Brain microvascular endothelial cell (primary cell): ENCODE data around the gene BMI1.

Source experiments
- DNase-seq: peaks from one replicate; pipeline ENCODE4 v3.0.0-alpha.2; 2020
- H3K27ac ChIP-seq: fragments of 250-450 bp; sonication (Bioruptor Pico); 2 replicates; pipeline ENCODE4 v1.5.1; 2020; ENCODE audit warnings: mild to moderate bottlenecking, moderate library complexity
- H3K27me3 ChIP-seq: fragments of 250-450 bp; sonication (Bioruptor Pico); replicated peaks from 2 replicates; pipeline ENCODE4 v1.5.1; 2020; ENCODE audit warnings: mild to moderate bottlenecking
- H3K36me3 ChIP-seq: fragments of 250-450 bp; sonication (Bioruptor Pico); replicated peaks from 2 replicates; pipeline ENCODE4 v1.5.1; 2020; ENCODE audit warnings: mild to moderate bottlenecking
- H3K4me3 ChIP-seq: 2 replicates; pipeline ENCODE4 v1.5.1; 2011; ENCODE audit warnings: low read depth, mild to moderate bottlenecking, control low read depth, low read length, moderate library complexity
- CTCF ChIP-seq: IDR thresholded peaks from 2 replicates; pipeline ENCODE4 v1.5.1; 2011; ENCODE audit warnings: low read depth, mild to moderate bottlenecking, moderate library complexity, low read length, control low read depth, inconsistent platforms; ENCODE audit errors: missing control alignments
- in situ Hi-C: cut with HindIII; loops from 2 replicates; pipeline ENCODE4 v1.10.0; 2017; ENCODE audit warnings: low sequenced_read_pairs, low pct_ligation_motif_present

BMI1 gene

DNA sequence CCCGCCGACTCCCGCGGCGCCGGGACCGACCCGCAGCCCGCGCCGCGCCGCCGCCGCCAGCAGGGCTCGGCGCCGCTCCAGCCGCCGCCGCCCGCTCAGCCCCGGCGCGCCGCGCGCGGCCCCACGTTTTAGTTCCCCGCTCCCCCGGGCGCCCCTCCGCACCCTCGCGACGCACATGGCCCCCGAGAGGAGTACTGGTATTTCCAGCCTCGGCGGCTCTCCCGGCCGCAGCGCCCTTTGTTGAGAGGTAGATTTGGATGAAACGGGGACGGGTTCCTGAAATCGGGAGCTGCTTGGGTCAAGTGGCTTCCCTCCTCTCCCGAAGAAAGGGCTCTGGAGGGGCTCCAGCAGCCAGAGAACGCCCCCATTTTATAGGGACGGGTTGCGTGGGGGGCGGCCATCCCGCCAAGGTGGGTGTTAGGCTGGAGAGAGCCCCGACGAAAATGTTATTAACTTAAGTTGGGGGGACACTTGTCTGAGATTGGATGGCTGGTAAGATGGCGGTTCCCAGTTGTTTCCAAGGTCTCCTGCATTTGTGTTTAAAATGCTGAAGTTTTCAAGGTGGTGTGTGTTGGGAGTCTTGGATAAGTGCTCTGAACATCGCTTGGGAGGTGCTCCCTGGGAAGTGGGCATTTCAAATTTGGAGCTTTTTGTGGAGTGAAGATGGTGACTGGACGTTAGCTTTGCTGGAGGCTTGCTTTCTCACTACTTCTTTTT is 1.2 kb downstream of the BMI1 start:
- H3K27ac ChIP-seq = no peak overlapping the region

GRCh38 chr10:22322641-22323160 is 1.8 kb downstream of the BMI1 start:
- H3K27me3 ChIP-seq = peaks cover 11% of the 10 kb centered on the region
- peaks cover 2% of the 10 kb centered on the region for H3K36me3 ChIP-seq
- no peak overlapping the region for H3K27ac ChIP-seq
- TF ChIP-seq CTCF = no peak
- in situ Hi-C loops = no loop called here
- H3K4me3 ChIP-seq = peak overlapping the region; percentile 60
- no peak for DNase-seq

More for the DNA sequence above, 1.2 kb downstream of the BMI1 start:
- in situ Hi-C loops = no loop called here
- no peak for DNase-seq
- TF ChIP-seq CTCF = no peak
- Histone ChIP-seq H3K36me3 (no peaks in the 10 kb centered on the region), H3K4me3 (peak overlapping the region; percentile 60), H3K27me3 (peaks cover 11% of the 10 kb centered on the region)

- no peak overlapping the region for H3K4me3 ChIP-seq
- no peak for DNase-seq
- peaks cover 2% of the 10 kb centered on the region for H3K36me3 ChIP-seq
- H3K27ac ChIP-seq = no peak overlapping the region
- H3K27me3 ChIP-seq = peaks cover 11% of the 10 kb centered on the region
- no peak for TF ChIP-seq CTCF
- in situ Hi-C loops = no loop called here
Observed at GRCh38 chr10:22323538-22324305, 2.8 kb downstream of the BMI1 start.

- Histone ChIP-seq H3K4me3 (no peak overlapping the region), H3K36me3 (peaks cover 7% of the 10 kb centered on the region), H3K27me3 (peaks cover 11% of the 10 kb centered on the region), H3K27ac (no peak overlapping the region)
- TF ChIP-seq CTCF = no peak
- in situ Hi-C loops = no loop called here
- no peak for DNase-seq
Observed at GRCh38 chr10:22324413-22324812, 3.5 kb downstream of the BMI1 start.

DNA sequence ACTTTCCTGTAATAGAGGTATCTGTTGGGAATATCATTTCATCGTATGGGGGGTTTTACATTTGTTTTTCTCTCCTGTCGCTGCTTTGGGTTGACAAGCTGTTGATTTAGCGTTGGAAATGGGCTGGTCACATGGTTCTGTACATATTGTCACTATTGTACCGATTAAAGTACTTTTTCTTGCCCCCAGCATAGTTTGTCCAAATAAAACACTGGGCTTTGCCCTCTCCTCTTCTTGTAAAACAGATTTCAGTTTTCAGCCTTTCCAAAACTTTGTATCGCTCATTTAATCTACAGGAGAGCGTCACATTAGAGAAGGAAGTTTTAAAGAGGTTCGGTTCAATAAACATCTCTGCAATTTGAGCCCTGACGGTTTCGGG is 4.0 kb downstream of the BMI1 start:
- H3K4me3 ChIP-seq = peak overlapping the region; percentile 62
- peaks cover 11% of the 10 kb centered on the region for H3K36me3 ChIP-seq
- no peak for TF ChIP-seq CTCF
- peaks cover 11% of the 10 kb centered on the region for H3K27me3 ChIP-seq
- in situ Hi-C loops = no loop called here
- no peak for DNase-seq
- no peak overlapping the region for H3K27ac ChIP-seq
